Keratinocyte (primary cell): ENCODE data around the gene CA5A. TPM values are rescaled to one million over a fixed set of nuclear protein-coding genes. Genes with fewer than 3 reads are reported as not detected.

ENCODE experiments used
- DNase-seq: peaks from one replicate; pipeline ENCODE4 v3.0.0-alpha.2; 2011; ENCODE audit warnings: low read depth, missing footprints, low spot score
- FAIRE-seq: peaks from 2 replicates; lab custom pipeline; 2011; peaks lifted over from hg19 to GRCh38; lab: Jason Lieb, UNC
- H2AFZ ChIP-seq: 2 replicates; pipeline ENCODE4 v1.6.0; 2012; ENCODE audit warnings: low read length, control low read depth, inconsistent platforms; ENCODE audit not compliant: control insufficient read depth
- H3K27ac ChIP-seq: 2 replicates; pipeline ENCODE4 v1.5.1; 2011; ENCODE audit warnings: low read length; ENCODE audit not compliant: control insufficient read depth, insufficient read depth
- H3K27me3 ChIP-seq: 3 replicates; pipeline ENCODE4 v1.6.0; 2011; ENCODE audit warnings: low read length; ENCODE audit not compliant: control insufficient read depth, insufficient read depth; ENCODE audit errors: extremely low read depth
- H3K36me3 ChIP-seq, 2 experiments: 2 replicates in 1 of 2; 3 replicates in 1 of 2; pipeline ENCODE4 v1.5.1; 2011; ENCODE audit warnings: low read length in 2 of 2, mild to moderate bottlenecking in 1 of 2; ENCODE audit not compliant: control insufficient read depth in 2 of 2, insufficient read depth in 2 of 2; ENCODE audit errors: extremely low read depth in 1 of 2
- H3K4me1 ChIP-seq: 3 replicates; pipeline ENCODE4 v1.5.1; 2011; ENCODE audit warnings: low read length; ENCODE audit not compliant: control insufficient read depth, insufficient read depth; ENCODE audit errors: extremely low read depth
- H3K4me2 ChIP-seq: 3 replicates; pipeline ENCODE4 v1.6.0; 2011; ENCODE audit warnings: low read depth, low read length; ENCODE audit not compliant: control insufficient read depth, insufficient read depth; ENCODE audit errors: extremely low read depth
- H3K4me3 ChIP-seq, 3 experiments: fragments of 200-600 bp in 1 of 3; sonication (generic) in 1 of 3; 2 replicates in 2 of 3; 3 replicates in 1 of 3; pipeline ENCODE4 v1.5.1; 2011 to 2016; ENCODE audit warnings: low read length in 3 of 3, mild to moderate bottlenecking in 3 of 3, control low read depth in 2 of 3, inconsistent platforms in 1 of 3, low read depth in 1 of 3, mixed read lengths in 1 of 3, mixed run types in 1 of 3, moderate library complexity in 1 of 3; ENCODE audit not compliant: control insufficient read depth in 2 of 3, insufficient read depth in 2 of 3; ENCODE audit errors: extremely low read depth in 1 of 3
- H3K79me2 ChIP-seq: 2 replicates; pipeline ENCODE4 v1.6.0; 2012; ENCODE audit warnings: low read length; ENCODE audit not compliant: control insufficient read depth, insufficient read depth
- H3K9ac ChIP-seq: 3 replicates; pipeline ENCODE4 v1.6.0; 2011; ENCODE audit warnings: low read length; ENCODE audit not compliant: control insufficient read depth, insufficient read depth; ENCODE audit errors: extremely low read depth
- H3K9me1 ChIP-seq: 3 replicates; pipeline ENCODE4 v1.6.0; 2011; ENCODE audit warnings: low read length; ENCODE audit not compliant: control insufficient read depth, insufficient read depth; ENCODE audit errors: extremely low read depth
- H3K9me3 ChIP-seq: 2 replicates; pipeline ENCODE4 v1.5.1; 2012; ENCODE audit warnings: low read depth, low read length; ENCODE audit not compliant: control insufficient read depth
- H4K20me1 ChIP-seq: 3 replicates; pipeline ENCODE4 v1.6.0; 2011; ENCODE audit warnings: low read length; ENCODE audit not compliant: control insufficient read depth, insufficient read depth; ENCODE audit errors: extremely low read depth
- EZH2 ChIP-seq: IDR thresholded peaks from one replicate; pipeline ENCODE4 v1.6.1; 2012; ENCODE audit warnings: inconsistent platforms, mild to moderate bottlenecking, low read length, moderate library complexity
- dilution Hi-C: fragments of 300-500 bp; cut with MboI; formaldehyde crosslinking; loops from one replicate; pipeline ENCODE4 v1.7.0; 2020; ENCODE audit warnings: low sequenced_read_pairs; ENCODE audit not compliant: extremely low pct_ligation_motif_present
- polyA plus RNA-seq, 5 experiments: library from polyadenylated mRNA; depleted of rRNA in 3 of 5; stranded (reverse) in 3 of 5; stranded (forward) in 1 of 5; unstranded in 1 of 5; fragments of >200 nt; gene quantifications; 1 replicate in 1 of 5; 2 replicates in 3 of 5; 3 replicates in 1 of 5; pipeline versions ENCODE4 v1.2.1 to v1.2.3, GENCODE V29; 2011 to 2012; ENCODE audit warnings: missing spikeins in 2 of 5, low read depth in 1 of 5, low replicate concordance in 1 of 5
- TF ChIP-seq, protein P1 (sequence below), 3 experiments: IDR thresholded peaks in 1 of 3; conservative IDR thresholded peaks in 1 of 3; optimal IDR thresholded peaks in 1 of 3; 2 replicates in 2 of 3; 3 replicates in 1 of 3; pipeline versions ENCODE3 to v1.5.1; 2011; ENCODE audit warnings: low read length in 3 of 3, mild to moderate bottlenecking in 3 of 3, moderate library complexity in 2 of 3, control low read depth in 1 of 3, inconsistent platforms in 1 of 3; ENCODE audit not compliant: insufficient read depth in 2 of 3; ENCODE audit errors: extremely low read depth in 1 of 3

Gene CA5A
- polyA plus RNA-seq, 1 donor (not counting 4 experiments of a cell fraction or from before 2014, with no cell fraction given) = not detected

DNA sequence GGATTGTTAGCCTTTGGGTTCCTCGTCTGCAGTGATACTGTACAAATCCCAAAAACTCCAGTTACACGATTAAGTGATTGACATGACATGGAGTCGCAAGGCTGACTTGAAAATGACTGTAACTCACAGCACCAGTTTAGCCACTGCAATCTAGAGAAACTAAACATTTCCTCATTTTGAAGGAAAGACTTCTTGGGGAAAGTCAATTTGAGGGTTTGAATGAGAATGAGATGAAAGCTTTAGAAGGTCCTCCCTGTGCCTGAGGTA is 19.7 kb upstream of the CA5A start:
- H3K27ac ChIP-seq = no peak overlapping the region
- H3K9ac ChIP-seq = no peak overlapping the region
- dilution Hi-C loops = no loop called here

DNA sequence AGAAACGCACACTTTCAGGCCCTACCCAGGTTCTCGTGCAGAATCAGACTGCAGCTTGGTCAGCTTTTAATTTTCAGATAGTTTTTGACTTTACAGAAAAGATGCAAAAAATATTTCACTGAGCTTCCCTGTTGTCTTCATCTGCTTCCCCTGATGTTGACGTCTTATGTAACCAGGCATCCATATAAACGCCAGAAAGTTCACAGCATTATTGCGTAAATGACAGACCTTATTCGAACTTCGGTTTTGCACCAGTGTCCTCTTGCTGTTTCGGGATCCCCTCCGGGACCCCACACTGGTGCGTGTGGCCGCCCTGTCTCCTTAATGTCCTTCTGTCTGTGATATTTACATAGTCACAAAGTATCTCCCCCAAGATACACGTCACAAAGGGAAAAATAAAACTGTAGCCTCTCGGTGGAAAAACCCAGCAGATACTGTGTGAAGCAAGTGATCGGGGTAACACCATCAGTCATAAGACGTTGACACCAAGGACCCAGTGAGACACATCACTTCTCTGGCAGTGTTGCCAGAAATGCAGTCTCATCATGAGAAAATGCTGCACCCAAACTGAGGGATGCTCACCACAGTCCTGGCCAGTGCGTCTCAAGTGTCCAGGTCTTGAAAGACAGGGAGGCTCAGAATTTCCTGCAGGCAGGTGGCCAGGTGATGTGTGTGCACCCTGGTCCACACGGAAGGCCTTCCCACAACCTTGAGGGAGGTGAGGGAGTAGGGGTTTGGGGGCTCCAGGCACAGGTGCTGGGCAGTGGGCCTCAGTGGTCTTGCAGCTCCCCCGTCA is 19.2 kb upstream of the CA5A start:
- FAIRE-seq (no peak), DNase-seq (no peak)
- H3K79me2 ChIP-seq = peaks cover 87% of the 10 kb centered on the region
- no peaks in the 10 kb centered on the region for H3K9me1 ChIP-seq
- H3K27ac ChIP-seq = no peak overlapping the region
- H3K4me1 ChIP-seq = peaks cover 10% of the 10 kb centered on the region
- no peaks in the 10 kb centered on the region for H4K20me1 ChIP-seq
- no peak overlapping the region for H3K9ac ChIP-seq
- no peak for TF ChIP-seq EZH2
- TF ChIP-seq, protein P1, sequence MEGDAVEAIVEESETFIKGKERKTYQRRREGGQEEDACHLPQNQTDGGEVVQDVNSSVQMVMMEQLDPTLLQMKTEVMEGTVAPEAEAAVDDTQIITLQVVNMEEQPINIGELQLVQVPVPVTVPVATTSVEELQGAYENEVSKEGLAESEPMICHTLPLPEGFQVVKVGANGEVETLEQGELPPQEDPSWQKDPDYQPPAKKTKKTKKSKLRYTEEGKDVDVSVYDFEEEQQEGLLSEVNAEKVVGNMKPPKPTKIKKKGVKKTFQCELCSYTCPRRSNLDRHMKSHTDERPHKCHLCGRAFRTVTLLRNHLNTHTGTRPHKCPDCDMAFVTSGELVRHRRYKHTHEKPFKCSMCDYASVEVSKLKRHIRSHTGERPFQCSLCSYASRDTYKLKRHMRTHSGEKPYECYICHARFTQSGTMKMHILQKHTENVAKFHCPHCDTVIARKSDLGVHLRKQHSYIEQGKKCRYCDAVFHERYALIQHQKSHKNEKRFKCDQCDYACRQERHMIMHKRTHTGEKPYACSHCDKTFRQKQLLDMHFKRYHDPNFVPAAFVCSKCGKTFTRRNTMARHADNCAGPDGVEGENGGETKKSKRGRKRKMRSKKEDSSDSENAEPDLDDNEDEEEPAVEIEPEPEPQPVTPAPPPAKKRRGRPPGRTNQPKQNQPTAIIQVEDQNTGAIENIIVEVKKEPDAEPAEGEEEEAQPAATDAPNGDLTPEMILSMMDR (optimal IDR thresholded peaks at IDR 0.05 in 1 of 3, IDR thresholded peaks at IDR 0.05 in 1 of 3, conservative IDR thresholded peaks at IDR 0.05 in 1 of 3; ENCODE audit: extremely low read depth in 1 of 3, insufficient read depth in 2 of 3, low read length in 3 of 3) = no peak
- dilution Hi-C loops = no loop called here
- no peak overlapping the region for H3K4me2 ChIP-seq
- no peaks in the 10 kb centered on the region for H3K27me3 ChIP-seq
- no peak overlapping the region for H3K4me3 ChIP-seq
- H3K36me3 ChIP-seq = peaks cover 19 to 24% of the 10 kb centered on the region in 2 experiments
- no peaks in the 10 kb centered on the region for H3K9me3 ChIP-seq
- H2AFZ ChIP-seq = no peak overlapping the region

More for the DNA sequence above, 19.7 kb upstream of the CA5A start:
- Histone ChIP-seq H3K9me3 (no peaks in the 10 kb centered on the region), H2AFZ (no peak overlapping the region), H4K20me1 (no peaks in the 10 kb centered on the region), H3K4me1 (peaks cover 10% of the 10 kb centered on the region), H3K9me1 (no peaks in the 10 kb centered on the region), H3K36me3 (peaks cover 19 to 26% of the 10 kb centered on the region in 2 experiments), H3K27me3 (no peaks in the 10 kb centered on the region), H3K4me3 (no peak overlapping the region), H3K79me2 (peaks cover 93% of the 10 kb centered on the region), H3K4me2 (no peak overlapping the region)
- DNase-seq = no peak
- TF ChIP-seq EZH2 = no peak
- TF ChIP-seq, protein P1 (optimal IDR thresholded peaks at IDR 0.05 in 1 of 3, IDR thresholded peaks at IDR 0.05 in 1 of 3, conservative IDR thresholded peaks at IDR 0.05 in 1 of 3; ENCODE audit: extremely low read depth in 1 of 3, insufficient read depth in 2 of 3, low read length in 3 of 3) = no peak
- FAIRE-seq = no peak
